Caco-2 (cell line): ENCODE measurements around the gene GFRA1. TPM values are rescaled to one million over a fixed set of nuclear protein-coding genes. Genes with fewer than 3 reads are reported as not detected.

Experiments used
- BruUV-seq: library from RNA; stranded (reverse); fragments of 400-500 nt; replicated peaks from 2 replicates; lab custom pipeline; 2021; lab: Mats Ljungman, UMichigan
- CTCF ChIA-PET: fragments of 300-600 bp; sonication (Branson Sonifier 250); formaldehyde crosslinking; loops from one replicate; lab custom pipeline; 2022; ENCODE audit warnings: antibody characterized with exemption; lab: Charles Lee
- POLR2A ChIA-PET: fragments of 300-600 bp; sonication (Branson Sonifier 250); formaldehyde crosslinking; loops from one replicate; lab custom pipeline; 2022; ENCODE audit warnings: antibody characterized with exemption; lab: Charles Lee
- DNase-seq, 2 experiments: peaks; one replicate each; pipeline versions ENCODE4 v3.0.0 to v3.0.0-alpha.2; 2020 to 2022
- H3K27me3 ChIP-seq: replicated peaks from 2 replicates; pipeline ENCODE4 v1.6.0; 2011; ENCODE audit warnings: low read length; ENCODE audit not compliant: control insufficient read depth, insufficient read depth
- H3K36me3 ChIP-seq: 2 replicates; pipeline ENCODE4 v1.5.1; 2011; ENCODE audit warnings: low read length; ENCODE audit not compliant: control insufficient read depth, insufficient read depth
- H3K4me1 ChIP-seq: fragments of 250-450 bp; sonication (Bioruptor Pico); 2 replicates; pipeline ENCODE4 v1.5.1; 2020; ENCODE audit warnings: mild to moderate bottlenecking
- H3K4me3 ChIP-seq: 2 replicates; pipeline ENCODE4 v1.5.1; 2011; ENCODE audit warnings: low read depth, mild to moderate bottlenecking, control low read depth, low read length
- H3K9me3 ChIP-seq: fragments of 250-450 bp; sonication (Bioruptor Pico); 2 replicates; pipeline ENCODE4 v1.5.1; 2020; ENCODE audit warnings: mild to moderate bottlenecking, moderate library complexity
- H3K27ac Mint-ChIP-seq: one replicate; pipeline ENCODE4 v1.8.0; 2022; ENCODE audit warnings: mixed read lengths; ENCODE audit not compliant: unreplicated experiment
- H3K27me3 Mint-ChIP-seq: one replicate; pipeline ENCODE4 v1.8.0; 2022; ENCODE audit warnings: mixed read lengths; ENCODE audit not compliant: insufficient read depth, unreplicated experiment
- H3K36me3 Mint-ChIP-seq: one replicate; pipeline ENCODE4 v1.8.0; 2022; ENCODE audit warnings: mild to moderate bottlenecking, mixed read lengths; ENCODE audit not compliant: insufficient read depth, unreplicated experiment
- H3K4me1 Mint-ChIP-seq: one replicate; pipeline ENCODE4 v1.8.0; 2022; ENCODE audit warnings: low read depth, mixed read lengths; ENCODE audit not compliant: unreplicated experiment
- H3K4me3 Mint-ChIP-seq: one replicate; pipeline ENCODE4 v1.8.0; 2022; ENCODE audit warnings: mild to moderate bottlenecking, moderate library complexity, mixed read lengths; ENCODE audit not compliant: unreplicated experiment
- H3K9me3 Mint-ChIP-seq: one replicate; pipeline ENCODE4 v1.8.0; 2022; ENCODE audit warnings: mixed read lengths; ENCODE audit not compliant: unreplicated experiment
- intact Hi-C: fragments of 100-400 bp; cut with micrococcal nuclease; formaldehyde crosslinking; loops from one replicate; pipeline ENCODE4 v1.10.0; 2022; ENCODE audit not compliant: unreplicated experiment
- total RNA-seq: library from RNA; stranded (reverse); gene quantifications from 2 replicates; pipeline ENCODE4 v1.2.3, GENCODE V29; 2022
- TF ChIP-seq, protein P1 (sequence below), 2 experiments: fragments of 200-600 bp in 1 of 2; IDR thresholded peaks; 1 replicate in 1 of 2; 2 replicates in 1 of 2; pipeline versions ENCODE4 v1.5.1 to v1.8.0; 2011 to 2022; ENCODE audit warnings: antibody characterized with exemption in 1 of 2, control low read depth in 1 of 2, inconsistent platforms in 1 of 2, low read depth in 1 of 2, low read length in 1 of 2, mild to moderate bottlenecking in 1 of 2, moderate library complexity in 1 of 2; ENCODE audit not compliant: insufficient read depth in 1 of 2, severe bottlenecking in 1 of 2, unreplicated experiment in 1 of 2

Gene GFRA1
- total RNA-seq, 1 experiment from 2014 or later = not detected

DNA sequence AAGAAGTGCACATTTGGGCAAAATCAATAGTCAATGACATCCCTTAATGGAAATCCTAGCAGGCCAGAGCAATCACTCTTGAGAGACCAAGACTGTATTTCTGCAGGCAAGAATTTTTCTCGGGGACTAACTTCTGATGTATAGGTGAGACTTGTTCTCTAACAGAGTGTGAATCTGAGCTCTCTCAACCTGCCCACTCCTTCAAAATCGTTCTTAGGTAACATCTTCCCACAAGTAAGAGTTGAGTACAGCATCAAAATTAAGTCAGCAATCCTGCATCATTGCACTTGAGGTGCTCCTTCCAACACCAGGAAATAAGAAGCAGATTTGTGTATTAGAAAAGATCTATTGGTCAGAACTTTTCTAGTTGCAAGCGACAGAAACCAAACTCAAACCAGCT is 25.6 kb upstream of the GFRA1 start:
- H3K4me1 ChIP-seq = no peaks in the 10 kb centered on the region
- no peaks in the 10 kb centered on the region for H3K36me3 ChIP-seq
- intact Hi-C loops = no loop called here
- Mint-ChIP-seq H3K4me3 (no peak overlapping the region), H3K27ac (no peak overlapping the region), H3K9me3 (no peaks in the 10 kb centered on the region), H3K36me3 (no peaks in the 10 kb centered on the region), H3K27me3 (peaks cover 14% of the 10 kb centered on the region), H3K4me1 (peaks cover 7% of the 10 kb centered on the region)
- TF ChIP-seq, protein P1, sequence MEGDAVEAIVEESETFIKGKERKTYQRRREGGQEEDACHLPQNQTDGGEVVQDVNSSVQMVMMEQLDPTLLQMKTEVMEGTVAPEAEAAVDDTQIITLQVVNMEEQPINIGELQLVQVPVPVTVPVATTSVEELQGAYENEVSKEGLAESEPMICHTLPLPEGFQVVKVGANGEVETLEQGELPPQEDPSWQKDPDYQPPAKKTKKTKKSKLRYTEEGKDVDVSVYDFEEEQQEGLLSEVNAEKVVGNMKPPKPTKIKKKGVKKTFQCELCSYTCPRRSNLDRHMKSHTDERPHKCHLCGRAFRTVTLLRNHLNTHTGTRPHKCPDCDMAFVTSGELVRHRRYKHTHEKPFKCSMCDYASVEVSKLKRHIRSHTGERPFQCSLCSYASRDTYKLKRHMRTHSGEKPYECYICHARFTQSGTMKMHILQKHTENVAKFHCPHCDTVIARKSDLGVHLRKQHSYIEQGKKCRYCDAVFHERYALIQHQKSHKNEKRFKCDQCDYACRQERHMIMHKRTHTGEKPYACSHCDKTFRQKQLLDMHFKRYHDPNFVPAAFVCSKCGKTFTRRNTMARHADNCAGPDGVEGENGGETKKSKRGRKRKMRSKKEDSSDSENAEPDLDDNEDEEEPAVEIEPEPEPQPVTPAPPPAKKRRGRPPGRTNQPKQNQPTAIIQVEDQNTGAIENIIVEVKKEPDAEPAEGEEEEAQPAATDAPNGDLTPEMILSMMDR (IDR thresholded peaks at IDR 0.05; ENCODE audit: insufficient read depth in 1 of 2, low read depth in 1 of 2, low read length in 1 of 2, severe bottlenecking in 1 of 2, unreplicated experiment in 1 of 2) = no peak
- POLR2A ChIA-PET = no interaction called here
- H3K4me3 ChIP-seq = no peak overlapping the region
- no peak for DNase-seq
- H3K9me3 ChIP-seq = no peaks in the 10 kb centered on the region
- no TSS peak for BruUV-seq
- H3K27me3 ChIP-seq = no peaks in the 10 kb centered on the region
- CTCF ChIA-PET = no interaction called here

GRCh38 chr10:116296291-116296721 is 23.3 kb upstream of the GFRA1 start:
- H3K9me3 Mint-ChIP-seq = no peaks in the 10 kb centered on the region
- no peak overlapping the region for H3K27ac Mint-ChIP-seq
- ChIA-PET CTCF (no interaction called here), POLR2A (no interaction called here)
- peaks cover 7% of the 10 kb centered on the region for H3K4me1 Mint-ChIP-seq
- no peaks in the 10 kb centered on the region for H3K36me3 Mint-ChIP-seq
- H3K27me3 Mint-ChIP-seq = peaks cover 16% of the 10 kb centered on the region
- no peaks in the 10 kb centered on the region for H3K27me3 ChIP-seq
- no peaks in the 10 kb centered on the region for H3K9me3 ChIP-seq
- no peak overlapping the region for H3K4me3 ChIP-seq
- DNase-seq = no peak
- intact Hi-C loops = no loop called here
- BruUV-seq = no TSS peak
- TF ChIP-seq, protein P1 (IDR thresholded peaks at IDR 0.05; ENCODE audit: insufficient read depth in 1 of 2, low read depth in 1 of 2, low read length in 1 of 2, severe bottlenecking in 1 of 2, unreplicated experiment in 1 of 2) = no peak
- H3K4me3 Mint-ChIP-seq = no peak overlapping the region
- H3K4me1 ChIP-seq = no peaks in the 10 kb centered on the region
- no peaks in the 10 kb centered on the region for H3K36me3 ChIP-seq

GRCh38 chr10:116292493-116292892 is 19.5 kb upstream of the GFRA1 start:
- Mint-ChIP-seq H3K27me3 (peaks cover 13% of the 10 kb centered on the region), H3K9me3 (no peaks in the 10 kb centered on the region), H3K4me3 (no peak overlapping the region), H3K4me1 (peaks cover 7% of the 10 kb centered on the region), H3K27ac (no peak overlapping the region), H3K36me3 (no peaks in the 10 kb centered on the region)
- Histone ChIP-seq H3K27me3 (no peaks in the 10 kb centered on the region), H3K4me3 (no peak overlapping the region), H3K4me1 (no peaks in the 10 kb centered on the region), H3K9me3 (no peaks in the 10 kb centered on the region), H3K36me3 (no peaks in the 10 kb centered on the region)
- CTCF ChIA-PET = no interaction called here
- intact Hi-C loops = no loop called here
- POLR2A ChIA-PET = no interaction called here
- TF ChIP-seq, protein P1 (IDR thresholded peaks at IDR 0.05; ENCODE audit: insufficient read depth in 1 of 2, low read depth in 1 of 2, low read length in 1 of 2, severe bottlenecking in 1 of 2, unreplicated experiment in 1 of 2) = no peak
- no peak for DNase-seq
- no TSS peak for BruUV-seq
